GM23338 (cell line): ENCODE results near the gene COL4A3.
"Not testable (repeated sequence)": the region's sequence is repeated elsewhere in the genome, so short reads cannot be mapped to it uniquely, and the experiment has no call there.

Experiments used
- CREB1 ChIP-seq: fragments of 250-450 bp; sonication (Bioruptor Pico); IDR thresholded peaks from 2 replicates; pipeline ENCODE4 v1.5.0; 2020; ENCODE audit warnings: low read depth, mild to moderate bottlenecking, moderate library complexity
- EZH2 ChIP-seq: fragments of 200-600 bp; sonication (generic); IDR thresholded peaks from one replicate; pipeline ENCODE4 v1.8.0; 2017; ENCODE audit warnings: antibody characterized with exemption, mild to moderate bottlenecking, low read depth; ENCODE audit not compliant: unreplicated experiment
- EZH2phosphoT487 ChIP-seq: fragments of 200-600 bp; sonication (generic); IDR thresholded peaks from one replicate; pipeline ENCODE4 v1.8.1; 2018; ENCODE audit warnings: antibody characterized with exemption; ENCODE audit not compliant: unreplicated experiment
- JUNB ChIP-seq: IDR thresholded peaks from one replicate; pipeline ENCODE4 v1.6.1; 2016; ENCODE audit warnings: antibody characterized with exemption; ENCODE audit not compliant: unreplicated experiment
- POLR2AphosphoS5 ChIP-seq: IDR thresholded peaks from 2 replicates; pipeline ENCODE4 v1.6.1; 2016; ENCODE audit warnings: antibody characterized with exemption, low read depth
- STAT1 ChIP-seq: IDR thresholded peaks from one replicate; pipeline ENCODE4 v1.6.1; 2016; ENCODE audit warnings: antibody characterized with exemption; ENCODE audit not compliant: unreplicated experiment
- ZNF114 ChIP-seq: fragments of 250-450 bp; sonication (Bioruptor Pico); IDR thresholded peaks from 2 replicates; pipeline ENCODE4 v1.5.0; 2020; ENCODE audit warnings: mild to moderate bottlenecking, moderate library complexity
- ZNF331 ChIP-seq: fragments of 250-450 bp; sonication (Bioruptor Pico); IDR thresholded peaks from 2 replicates; pipeline ENCODE4 v1.5.0; 2020; ENCODE audit warnings: low read depth, mild to moderate bottlenecking, moderate library complexity
- TF ChIP-seq, protein P1 (sequence below): IDR thresholded peaks from one replicate; pipeline ENCODE4 v1.6.1; 2018; ENCODE audit warnings: antibody characterized with exemption; ENCODE audit not compliant: unreplicated experiment
- TF ChIP-seq, protein P2 (sequence below), 2 experiments: fragments of 200-600 bp in 1 of 2; sonication (generic) in 1 of 2; conservative IDR thresholded peaks; 2 replicates each; pipeline versions ENCODE4 v1.5.1 to v1.6.1; 2016 to 2017; ENCODE audit warnings: antibody characterized with exemption in 2 of 2, low read depth in 2 of 2, mild to moderate bottlenecking in 2 of 2, moderate library complexity in 1 of 2
- TF ChIP-seq, protein P3 (sequence below): IDR thresholded peaks from 2 replicates; pipeline ENCODE4 v1.6.1; 2016; ENCODE audit warnings: antibody characterized with exemption

DNA sequence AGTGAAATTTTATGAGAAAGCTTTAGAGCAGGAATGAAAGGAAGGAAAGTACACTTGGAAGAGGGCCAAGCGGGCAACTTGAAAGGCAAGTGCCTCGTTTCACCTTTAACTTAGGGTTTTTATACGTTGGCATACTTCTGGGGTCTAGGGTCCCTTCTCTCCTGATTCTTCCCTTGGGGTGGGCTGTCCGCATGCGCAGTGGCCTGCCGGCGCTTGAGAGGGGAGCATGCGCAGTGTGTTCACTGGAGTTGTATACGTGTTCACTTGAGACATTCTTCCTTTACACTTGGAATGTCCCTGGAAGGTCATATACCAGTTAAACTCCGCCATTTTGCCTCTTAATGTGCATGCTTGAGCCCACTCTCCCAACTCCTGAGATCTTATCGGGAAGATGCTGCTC, 7.4 kb downstream of the COL4A3 start:
- TF ChIP-seq, protein P1, sequence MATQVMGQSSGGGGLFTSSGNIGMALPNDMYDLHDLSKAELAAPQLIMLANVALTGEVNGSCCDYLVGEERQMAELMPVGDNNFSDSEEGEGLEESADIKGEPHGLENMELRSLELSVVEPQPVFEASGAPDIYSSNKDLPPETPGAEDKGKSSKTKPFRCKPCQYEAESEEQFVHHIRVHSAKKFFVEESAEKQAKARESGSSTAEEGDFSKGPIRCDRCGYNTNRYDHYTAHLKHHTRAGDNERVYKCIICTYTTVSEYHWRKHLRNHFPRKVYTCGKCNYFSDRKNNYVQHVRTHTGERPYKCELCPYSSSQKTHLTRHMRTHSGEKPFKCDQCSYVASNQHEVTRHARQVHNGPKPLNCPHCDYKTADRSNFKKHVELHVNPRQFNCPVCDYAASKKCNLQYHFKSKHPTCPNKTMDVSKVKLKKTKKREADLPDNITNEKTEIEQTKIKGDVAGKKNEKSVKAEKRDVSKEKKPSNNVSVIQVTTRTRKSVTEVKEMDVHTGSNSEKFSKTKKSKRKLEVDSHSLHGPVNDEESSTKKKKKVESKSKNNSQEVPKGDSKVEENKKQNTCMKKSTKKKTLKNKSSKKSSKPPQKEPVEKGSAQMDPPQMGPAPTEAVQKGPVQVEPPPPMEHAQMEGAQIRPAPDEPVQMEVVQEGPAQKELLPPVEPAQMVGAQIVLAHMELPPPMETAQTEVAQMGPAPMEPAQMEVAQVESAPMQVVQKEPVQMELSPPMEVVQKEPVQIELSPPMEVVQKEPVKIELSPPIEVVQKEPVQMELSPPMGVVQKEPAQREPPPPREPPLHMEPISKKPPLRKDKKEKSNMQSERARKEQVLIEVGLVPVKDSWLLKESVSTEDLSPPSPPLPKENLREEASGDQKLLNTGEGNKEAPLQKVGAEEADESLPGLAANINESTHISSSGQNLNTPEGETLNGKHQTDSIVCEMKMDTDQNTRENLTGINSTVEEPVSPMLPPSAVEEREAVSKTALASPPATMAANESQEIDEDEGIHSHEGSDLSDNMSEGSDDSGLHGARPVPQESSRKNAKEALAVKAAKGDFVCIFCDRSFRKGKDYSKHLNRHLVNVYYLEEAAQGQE, result not testable (repeated sequence)
- TF ChIP-seq, protein P2, sequence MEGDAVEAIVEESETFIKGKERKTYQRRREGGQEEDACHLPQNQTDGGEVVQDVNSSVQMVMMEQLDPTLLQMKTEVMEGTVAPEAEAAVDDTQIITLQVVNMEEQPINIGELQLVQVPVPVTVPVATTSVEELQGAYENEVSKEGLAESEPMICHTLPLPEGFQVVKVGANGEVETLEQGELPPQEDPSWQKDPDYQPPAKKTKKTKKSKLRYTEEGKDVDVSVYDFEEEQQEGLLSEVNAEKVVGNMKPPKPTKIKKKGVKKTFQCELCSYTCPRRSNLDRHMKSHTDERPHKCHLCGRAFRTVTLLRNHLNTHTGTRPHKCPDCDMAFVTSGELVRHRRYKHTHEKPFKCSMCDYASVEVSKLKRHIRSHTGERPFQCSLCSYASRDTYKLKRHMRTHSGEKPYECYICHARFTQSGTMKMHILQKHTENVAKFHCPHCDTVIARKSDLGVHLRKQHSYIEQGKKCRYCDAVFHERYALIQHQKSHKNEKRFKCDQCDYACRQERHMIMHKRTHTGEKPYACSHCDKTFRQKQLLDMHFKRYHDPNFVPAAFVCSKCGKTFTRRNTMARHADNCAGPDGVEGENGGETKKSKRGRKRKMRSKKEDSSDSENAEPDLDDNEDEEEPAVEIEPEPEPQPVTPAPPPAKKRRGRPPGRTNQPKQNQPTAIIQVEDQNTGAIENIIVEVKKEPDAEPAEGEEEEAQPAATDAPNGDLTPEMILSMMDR (conservative IDR thresholded peaks at IDR 0.05; ENCODE audit: low read depth in 2 of 2), result not testable (repeated sequence)
- TF ChIP-seq POLR2AphosphoS5; EZH2; EZH2phosphoT487; JUNB; CREB1 (CRISPR knock-in tag); ZNF331 (CRISPR knock-in tag); ZNF114 (CRISPR knock-in tag); STAT1: not testable (repeated sequence)
- TF ChIP-seq, protein P3, sequence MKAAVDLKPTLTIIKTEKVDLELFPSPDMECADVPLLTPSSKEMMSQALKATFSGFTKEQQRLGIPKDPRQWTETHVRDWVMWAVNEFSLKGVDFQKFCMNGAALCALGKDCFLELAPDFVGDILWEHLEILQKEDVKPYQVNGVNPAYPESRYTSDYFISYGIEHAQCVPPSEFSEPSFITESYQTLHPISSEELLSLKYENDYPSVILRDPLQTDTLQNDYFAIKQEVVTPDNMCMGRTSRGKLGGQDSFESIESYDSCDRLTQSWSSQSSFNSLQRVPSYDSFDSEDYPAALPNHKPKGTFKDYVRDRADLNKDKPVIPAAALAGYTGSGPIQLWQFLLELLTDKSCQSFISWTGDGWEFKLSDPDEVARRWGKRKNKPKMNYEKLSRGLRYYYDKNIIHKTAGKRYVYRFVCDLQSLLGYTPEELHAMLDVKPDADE, result not testable (repeated sequence)
